GM06990 (cell line): Measurements from ENCODE around the gene UBA52.
"Not testable (repeated sequence)": the region's sequence is repeated elsewhere in the genome, so short reads cannot be mapped to it uniquely, and the experiment has no call there.

ENCODE experiments used
- DNase-seq: peaks from one replicate; pipeline ENCODE4 v3.0.0-alpha.2; 2011; ENCODE audit not compliant: insufficient read length; ENCODE audit errors: extremely low read depth
- H3K27me3 ChIP-seq: replicated peaks from 2 replicates; pipeline ENCODE4 v1.6.0; 2011; ENCODE audit warnings: low read length; ENCODE audit not compliant: control insufficient read depth, insufficient read depth
- H3K36me3 ChIP-seq: 2 replicates; pipeline ENCODE4 v1.5.1; 2011; ENCODE audit warnings: low read length; ENCODE audit not compliant: control insufficient read depth, insufficient read depth
- H3K4me3 ChIP-seq: replicated peaks from 2 replicates; pipeline ENCODE4 v1.5.1; 2011; ENCODE audit warnings: low read depth, mild to moderate bottlenecking, control low read depth, low read length
- CTCF ChIP-seq: IDR thresholded peaks from 2 replicates; pipeline ENCODE4 v1.5.1; 2011; ENCODE audit warnings: low read length, control low read depth, mild to moderate bottlenecking, inconsistent platforms; ENCODE audit not compliant: insufficient read depth, poor library complexity, severe bottlenecking

The UBA52 gene

GRCh38 chr19:18588611-18589379 lies 17.1 kb downstream of the UBA52 start, which contains the start of gene REX1BD:
REX1BD (plus strand) TSS chr19:18588798; CDS start chr19:18588802, 4 bp downstream.
- Histone ChIP-seq H3K4me3 (peak within 1 kb of the TSS; percentile 76), H3K36me3 (peaks cover 4% of the 10 kb centered on the region), H3K27me3 (no peaks in the 10 kb centered on the region)
- peak; percentile 93 for DNase-seq
- TF ChIP-seq CTCF, result peak; percentile 94

- Histone ChIP-seq H3K4me3 (peak overlapping the region; percentile 76), H3K27me3 (no peaks in the 10 kb centered on the region), H3K36me3 (peaks cover 4% of the 10 kb centered on the region)
- DNase-seq, result no peak
- TF ChIP-seq CTCF, result peak; percentile 22
Observed at GRCh38 chr19:18589380-18590272, 18.0 kb downstream of the UBA52 start.

GRCh38 chr19:18590273-18591272 lies 18.9 kb downstream of the UBA52 start:
- peak; percentile 70 for DNase-seq
- no peak overlapping the region for H3K4me3 ChIP-seq
- H3K27me3 ChIP-seq, result no peaks in the 10 kb centered on the region
- peaks cover 4% of the 10 kb centered on the region for H3K36me3 ChIP-seq
- TF ChIP-seq CTCF, result peak; percentile 7

GRCh38 chr19:18591735-18592385 lies 20.2 kb downstream of the UBA52 start:
- DNase-seq, result no peak
- no peak overlapping the region for H3K4me3 ChIP-seq
- peaks cover 4% of the 10 kb centered on the region for H3K36me3 ChIP-seq
- no peak for TF ChIP-seq CTCF
- no peaks in the 10 kb centered on the region for H3K27me3 ChIP-seq

- not testable (repeated sequence) for H3K36me3 ChIP-seq, H3K27me3 ChIP-seq, DNase-seq, H3K4me3 ChIP-seq
Observed at GRCh38 chr19:18592732-18593131, 21.1 kb downstream of the UBA52 start.
